D721Med (cell line): ENCODE data around the gene NKAIN4.
"Not testable (repeated sequence)": the region's sequence is repeated elsewhere in the genome, so short reads cannot be mapped to it uniquely, and the experiment has no call there.

Source experiments
- DNase-seq: peaks from one replicate; pipeline ENCODE4 v3.0.0; 2011; ENCODE audit warnings: low spot score; ENCODE audit not compliant: insufficient read length
- FAIRE-seq: peaks from 2 replicates; lab custom pipeline; 2011; peaks lifted over from hg19 to GRCh38; lab: Jason Lieb, UNC
- TF ChIP-seq, protein P1 (sequence below): IDR thresholded peaks from 2 replicates; pipeline ENCODE4 v1.5.1; 2012; ENCODE audit warnings: mild to moderate bottlenecking, control low read depth; ENCODE audit not compliant: insufficient read depth; ENCODE audit errors: missing control alignments

NKAIN4 gene

GRCh38 chr20:63227260-63227659 lies 27.0 kb downstream of the NKAIN4 start:
- no peak for FAIRE-seq
- no peak for DNase-seq
- TF ChIP-seq, protein P1, sequence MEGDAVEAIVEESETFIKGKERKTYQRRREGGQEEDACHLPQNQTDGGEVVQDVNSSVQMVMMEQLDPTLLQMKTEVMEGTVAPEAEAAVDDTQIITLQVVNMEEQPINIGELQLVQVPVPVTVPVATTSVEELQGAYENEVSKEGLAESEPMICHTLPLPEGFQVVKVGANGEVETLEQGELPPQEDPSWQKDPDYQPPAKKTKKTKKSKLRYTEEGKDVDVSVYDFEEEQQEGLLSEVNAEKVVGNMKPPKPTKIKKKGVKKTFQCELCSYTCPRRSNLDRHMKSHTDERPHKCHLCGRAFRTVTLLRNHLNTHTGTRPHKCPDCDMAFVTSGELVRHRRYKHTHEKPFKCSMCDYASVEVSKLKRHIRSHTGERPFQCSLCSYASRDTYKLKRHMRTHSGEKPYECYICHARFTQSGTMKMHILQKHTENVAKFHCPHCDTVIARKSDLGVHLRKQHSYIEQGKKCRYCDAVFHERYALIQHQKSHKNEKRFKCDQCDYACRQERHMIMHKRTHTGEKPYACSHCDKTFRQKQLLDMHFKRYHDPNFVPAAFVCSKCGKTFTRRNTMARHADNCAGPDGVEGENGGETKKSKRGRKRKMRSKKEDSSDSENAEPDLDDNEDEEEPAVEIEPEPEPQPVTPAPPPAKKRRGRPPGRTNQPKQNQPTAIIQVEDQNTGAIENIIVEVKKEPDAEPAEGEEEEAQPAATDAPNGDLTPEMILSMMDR = no peak

DNA sequence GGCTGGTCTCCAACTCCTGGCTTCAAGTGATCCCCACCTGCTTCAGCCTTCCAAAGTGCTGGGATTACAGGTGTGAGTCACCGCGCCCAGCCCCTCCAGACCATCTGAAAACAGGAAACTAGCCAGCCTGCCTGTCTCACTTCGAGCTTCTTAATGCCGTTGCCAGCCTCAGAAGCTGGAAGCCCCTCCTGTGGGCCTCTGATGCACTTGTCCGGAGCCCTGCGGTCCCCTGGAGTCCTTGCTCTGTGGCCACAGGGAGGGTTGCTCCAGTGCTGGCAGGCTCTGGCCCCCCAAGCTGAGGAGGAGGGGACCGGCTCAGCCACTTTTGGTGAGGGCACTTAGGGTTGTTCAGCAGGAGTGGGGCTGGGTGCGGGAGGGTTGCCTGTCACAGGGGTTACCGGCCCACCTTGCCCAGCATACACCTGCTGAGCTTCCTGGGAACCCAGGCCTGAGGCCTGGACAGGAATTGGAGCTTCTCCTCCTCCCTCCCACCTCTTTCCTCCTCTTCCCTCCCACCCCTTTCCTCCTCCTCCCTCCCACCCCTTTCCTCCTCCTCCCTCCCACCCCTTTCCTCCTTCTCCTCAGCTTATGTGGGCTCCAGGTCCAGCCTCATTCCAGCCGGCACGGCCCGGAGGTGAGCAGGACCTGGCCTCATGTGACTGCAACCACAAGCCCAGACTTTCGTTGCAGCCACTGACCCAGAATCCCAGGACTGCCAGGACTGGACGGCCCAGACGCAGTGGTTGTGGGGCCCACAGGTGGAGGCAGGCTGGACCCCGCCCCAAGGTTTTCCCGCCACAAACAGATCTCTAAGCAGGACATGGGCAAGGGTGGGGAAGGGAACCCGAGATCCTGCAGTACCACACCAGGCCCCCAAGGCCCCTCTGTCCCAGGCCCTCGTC lies 28.0 kb downstream of the NKAIN4 start:
- DNase-seq = no peak
- TF ChIP-seq, protein P1 = no peak
- FAIRE-seq = no peak

DNA sequence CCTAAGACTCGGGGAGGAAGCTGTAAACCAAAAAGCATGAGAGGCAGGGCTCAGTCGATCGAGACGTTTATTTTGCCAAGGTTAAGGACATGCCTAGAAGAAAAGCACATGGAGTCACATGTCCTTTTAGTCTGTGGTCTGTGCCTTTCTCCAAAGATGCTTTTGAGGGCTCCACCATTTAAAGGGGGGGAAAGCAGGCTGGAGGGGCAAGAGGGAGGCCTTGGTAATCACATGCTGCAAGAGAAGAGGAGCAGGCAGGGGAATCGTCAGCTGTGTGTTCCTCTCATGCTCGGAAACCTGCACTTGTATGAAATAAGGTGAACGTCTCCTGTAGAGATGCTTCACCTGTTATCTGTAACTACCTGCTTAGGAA lies 29.2 kb downstream of the NKAIN4 start:
- no peak for DNase-seq
- no peak for FAIRE-seq
- TF ChIP-seq, protein P1 = no peak

DNA sequence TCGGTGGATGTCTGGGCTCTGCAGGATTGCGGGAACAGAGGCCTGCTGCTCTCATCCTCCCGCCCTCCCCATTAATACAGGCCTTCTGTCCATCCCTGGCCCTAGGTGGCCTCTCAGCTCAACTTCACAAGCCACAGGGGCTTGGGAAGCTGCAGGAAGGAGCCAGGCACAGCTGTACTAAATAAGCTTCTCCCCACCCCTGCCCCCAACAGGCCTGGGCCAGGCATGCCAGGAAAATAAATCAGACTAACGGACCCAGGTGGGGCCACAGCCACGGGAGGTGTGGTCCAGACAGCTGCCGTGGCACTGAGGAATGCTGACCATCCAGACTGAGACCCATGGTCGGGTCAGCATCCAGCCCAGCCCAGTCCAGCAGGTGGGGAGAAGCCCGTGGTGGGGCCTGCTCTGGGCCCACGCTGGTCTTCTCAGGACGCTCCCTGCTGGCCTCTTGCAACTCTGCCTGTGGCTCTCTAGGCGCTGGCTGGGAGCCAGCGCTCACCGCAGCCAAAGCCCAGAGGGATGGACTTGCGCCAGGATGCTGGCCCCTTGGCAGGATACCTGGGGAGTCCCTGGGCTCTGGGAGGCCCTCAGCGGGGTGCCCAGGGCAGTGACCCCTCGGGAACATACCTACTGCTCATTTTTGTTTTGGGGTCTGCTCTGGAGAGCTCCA lies 29.7 kb downstream of the NKAIN4 start:
- DNase-seq (no peak), FAIRE-seq (no peak)
- TF ChIP-seq, protein P1 = no peak

GRCh38 chr20:63223826-63224207 lies 30.4 kb downstream of the NKAIN4 start:
- TF ChIP-seq, protein P1 = no peak
- FAIRE-seq = no peak
- DNase-seq = no peak

DNA sequence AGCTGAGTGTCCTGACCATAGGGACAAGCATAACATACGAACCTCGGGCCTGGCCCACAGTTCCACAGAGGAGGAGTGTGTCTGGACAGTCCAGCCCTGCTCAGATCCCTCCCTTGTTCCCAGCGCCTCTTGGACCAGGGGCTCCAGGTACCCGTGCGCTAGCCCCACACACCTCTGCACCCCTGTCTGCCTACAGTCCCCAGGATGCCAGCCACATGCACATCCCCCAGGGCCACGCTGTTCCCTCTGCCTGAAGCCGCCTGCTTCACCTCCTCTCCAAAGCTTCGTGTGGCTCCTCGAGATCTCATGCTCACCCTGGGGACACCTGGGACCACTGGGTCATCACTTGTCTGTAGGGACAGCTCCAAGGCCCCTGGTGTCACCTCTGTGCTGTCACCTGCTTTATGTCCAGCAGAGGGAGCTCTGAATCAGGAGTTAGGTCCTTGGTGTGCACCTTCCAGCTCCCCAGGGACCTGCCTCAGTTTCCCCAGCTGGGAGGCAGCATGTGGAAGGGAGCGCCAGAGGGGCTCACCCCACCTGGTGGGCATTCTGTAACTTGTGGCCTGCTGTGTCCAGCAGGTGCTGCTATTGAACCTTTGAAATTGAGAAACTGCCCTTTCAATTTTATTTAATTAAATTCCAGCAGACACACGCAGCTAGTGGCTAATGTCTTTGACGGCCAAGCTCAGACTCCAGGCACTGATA lies 31.0 kb downstream of the NKAIN4 start:
- DNase-seq (peak; percentile 45), FAIRE-seq (no peak)
- TF ChIP-seq, protein P1 = peak; percentile 52

DNA sequence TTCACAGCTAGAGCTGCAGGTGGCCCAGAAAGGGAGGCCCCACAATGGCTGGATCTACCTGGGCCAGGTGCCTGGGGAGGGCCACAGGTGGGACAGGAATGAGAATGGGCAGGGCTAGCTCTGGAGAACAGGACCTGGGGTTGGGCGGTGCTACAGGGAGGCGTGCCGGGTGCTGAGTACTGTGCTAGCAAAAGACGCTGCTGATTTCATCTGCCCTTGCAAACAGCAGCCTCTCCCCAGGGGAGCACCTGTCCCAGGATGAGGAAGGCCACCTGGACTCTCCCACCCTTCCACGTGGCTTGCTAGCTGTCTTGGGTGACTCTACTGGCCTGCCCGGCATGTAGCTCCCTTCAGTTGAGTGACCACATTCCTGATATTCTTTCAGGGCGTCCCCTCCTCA lies 31.7 kb downstream of the NKAIN4 start:
- no peak for FAIRE-seq
- TF ChIP-seq, protein P1 = no peak
- DNase-seq = no peak

- not testable (repeated sequence) for FAIRE-seq, DNase-seq
Measured at GRCh38 chr20:63221400-63222053, 32.7 kb downstream of the NKAIN4 start.
